Neuronal stem cell (in vitro differentiated cells): Measurements from ENCODE around the gene B4GALNT3.

Source experiments
- DNase-seq: peaks from one replicate; pipeline ENCODE4 v3.0.0-alpha.2; 2013; ENCODE audit warnings: low spot score
- H2AFZ ChIP-seq: one replicate; pipeline ENCODE4 v1.6.1; 2013; ENCODE audit warnings: mild to moderate bottlenecking, low read length, inconsistent platforms
- H2AK5ac ChIP-seq: 2 replicates; pipeline ENCODE4 v1.6.1; 2013; ENCODE audit warnings: low read depth, mild to moderate bottlenecking, inconsistent platforms, low read length, moderate library complexity, mixed read lengths
- H2BK120ac ChIP-seq: 2 replicates; pipeline ENCODE4 v1.6.1; 2013; ENCODE audit warnings: low read depth, mild to moderate bottlenecking, inconsistent platforms, low read length, moderate library complexity, mixed read lengths
- H2BK12ac ChIP-seq: one replicate; pipeline ENCODE4 v1.6.1; 2013; ENCODE audit warnings: low read length, inconsistent platforms
- H2BK15ac ChIP-seq: 2 replicates; pipeline ENCODE4 v1.6.1; 2013; ENCODE audit warnings: mild to moderate bottlenecking, low read length, inconsistent platforms, mixed read lengths
- H2BK5ac ChIP-seq: one replicate; pipeline ENCODE4 v1.6.1; 2013; ENCODE audit warnings: inconsistent platforms, mild to moderate bottlenecking, low read length, moderate library complexity
- H3K14ac ChIP-seq: one replicate; pipeline ENCODE4 v1.6.1; 2013; ENCODE audit warnings: low read length, inconsistent platforms
- H3K18ac ChIP-seq: 2 replicates; pipeline ENCODE4 v1.6.1; 2013; ENCODE audit warnings: low read length, inconsistent platforms
- H3K23ac ChIP-seq: 2 replicates; pipeline ENCODE4 v1.6.1; 2013; ENCODE audit warnings: low read depth, mild to moderate bottlenecking, mixed read lengths, low read length, inconsistent platforms; ENCODE audit not compliant: poor library complexity
- H3K27ac ChIP-seq: replicated peaks from 3 replicates; pipeline ENCODE4 v1.5.1; 2013; ENCODE audit warnings: low read length, inconsistent platforms
- H3K27me3 ChIP-seq, 3 experiments: 2 replicates each; pipeline ENCODE4 v1.6.1; 2013; ENCODE audit warnings: low read length in 3 of 3, mild to moderate bottlenecking in 2 of 3, inconsistent platforms in 1 of 3, low read depth in 1 of 3, mixed read lengths in 1 of 3, moderate library complexity in 1 of 3; ENCODE audit not compliant: control insufficient read depth in 3 of 3, insufficient read depth in 3 of 3
- H3K36me3 ChIP-seq, 2 donors: replicated peaks in 1 of 2; 2 replicates each; pipeline ENCODE4 v1.6.1; 2013; ENCODE audit warnings: low read length in 2 of 2; ENCODE audit not compliant: control insufficient read depth in 2 of 2, insufficient read depth in 2 of 2
- H3K4ac ChIP-seq: 2 replicates; pipeline ENCODE4 v1.6.1; 2013; ENCODE audit warnings: inconsistent platforms, mild to moderate bottlenecking, low read length, moderate library complexity
- H3K4me1 ChIP-seq, 2 donors: 1 replicate in 1 of 2; 2 replicates in 1 of 2; pipeline ENCODE4 v1.6.1; 2013; ENCODE audit warnings: low read length in 2 of 2, low read depth in 1 of 2; ENCODE audit not compliant: control insufficient read depth in 2 of 2, insufficient read depth in 1 of 2
- H3K4me2 ChIP-seq: one replicate; pipeline ENCODE4 v1.6.1; 2013; ENCODE audit warnings: mild to moderate bottlenecking, low read length, inconsistent platforms; ENCODE audit not compliant: insufficient read depth, poor library complexity, severe bottlenecking
- H3K4me3 ChIP-seq, 2 donors: 2 replicates each; pipeline ENCODE4 v1.5.1; 2013; ENCODE audit warnings: low read length in 2 of 2, mild to moderate bottlenecking in 2 of 2, inconsistent platforms in 1 of 2, moderate library complexity in 1 of 2
- H3K79me1 ChIP-seq: one replicate; pipeline ENCODE4 v1.6.1; 2013; ENCODE audit warnings: low read depth, mild to moderate bottlenecking, inconsistent platforms, low read length, moderate library complexity
- H3K9ac ChIP-seq: one replicate; pipeline ENCODE4 v1.6.1; 2013; ENCODE audit warnings: mild to moderate bottlenecking, low read depth, low read length, inconsistent platforms; ENCODE audit not compliant: poor library complexity
- H3K9me3 ChIP-seq, 2 donors: replicated peaks in 1 of 2; 2 replicates each; pipeline versions ENCODE3 to v1.6.1; 2013; ENCODE audit warnings: low read length in 2 of 2, mild to moderate bottlenecking in 2 of 2, inconsistent platforms in 1 of 2, low read depth in 1 of 2, mixed read lengths in 1 of 2, moderate library complexity in 1 of 2; ENCODE audit not compliant: control insufficient read depth in 2 of 2, insufficient read depth in 1 of 2
- H4K8ac ChIP-seq: one replicate; pipeline ENCODE4 v1.6.1; 2013; ENCODE audit warnings: low read depth, mild to moderate bottlenecking, inconsistent platforms, low read length, moderate library complexity
- H4K91ac ChIP-seq: one replicate; pipeline ENCODE4 v1.6.1; 2013; ENCODE audit warnings: low read length, low read depth, mild to moderate bottlenecking, inconsistent platforms; ENCODE audit not compliant: poor library complexity
- WGBS, 2 donors: extraction: QIAGEN DNeasy Blood & Tissue Kit; methylation state at CpG; one replicate each; pipeline ENCODE4 v1.1.7; 2013; ENCODE audit warnings: missing lambda C conversion rate in 2 of 2, mixed read lengths in 1 of 2; ENCODE audit not compliant: insufficient read length in 2 of 2, insufficient replicate concordance in 1 of 2; ENCODE audit errors: extremely low coverage in 2 of 2; 5-methylcytosine and 5-hydroxymethylcytosine counted together

Gene B4GALNT3

GRCh38 chr12:556498-556897 lies 96.8 kb downstream of the B4GALNT3 start:
- Histone ChIP-seq H3K4ac (no peak overlapping the region), H3K4me1 (no peaks in the 10 kb centered on the region), H3K14ac (no peak overlapping the region), H2AFZ (no peak overlapping the region), H2BK12ac (no peak overlapping the region), H3K9ac (no peak overlapping the region), H2BK120ac (no peak overlapping the region), H3K27ac (no peak overlapping the region), H3K36me3 (peaks cover 0 to 17% of the 10 kb centered on the region in 2 donors), H3K27me3 (peaks cover 0 to 3% (median 0%) of the 10 kb centered on the region in 3 experiments), H3K23ac (no peak overlapping the region), H3K9me3 (no peaks in the 10 kb centered on the region), H3K79me1 (no peaks in the 10 kb centered on the region), H4K8ac (no peak overlapping the region), H3K18ac (peak overlapping the region; percentile 19), H3K4me2 (no peak overlapping the region), H3K4me3 (no peak overlapping the region), H2AK5ac (no peak overlapping the region), H4K91ac (no peak overlapping the region), H2BK15ac (no peak overlapping the region), H2BK5ac (no peak overlapping the region)
- WGBS, 2 donors, result no CpG with 5 or more reads among the region's 20 CpGs
- no peak for DNase-seq

- Histone ChIP-seq H3K27ac (no peak overlapping the region), H3K4ac (no peak overlapping the region), H3K27me3 (peaks cover 0 to 10% (median 0%) of the 10 kb centered on the region in 3 experiments), H3K4me1 (no peaks in the 10 kb centered on the region), H2AFZ (no peak overlapping the region), H2BK12ac (no peak overlapping the region), H3K4me2 (no peak overlapping the region), H2BK120ac (no peak overlapping the region), H3K18ac (no peak overlapping the region), H3K23ac (peak overlapping the region; percentile 47), H2BK5ac (no peak overlapping the region), H3K79me1 (no peaks in the 10 kb centered on the region), H4K91ac (no peak overlapping the region), H3K14ac (no peak overlapping the region), H2BK15ac (no peak overlapping the region), H3K36me3 (peaks cover 0 to 10% of the 10 kb centered on the region in 2 donors), H3K9me3 (no peaks in the 10 kb centered on the region), H4K8ac (no peak overlapping the region), H2AK5ac (no peak overlapping the region), H3K4me3 (no peak overlapping the region), H3K9ac (no peak overlapping the region)
- no peak for DNase-seq
- no CpG with 5 or more reads among the region's 4 CpGs for whole genome bisulfite sequencing, 2 donors
Observed at GRCh38 chr12:558580-558979, 98.8 kb downstream of the B4GALNT3 start.

DNA sequence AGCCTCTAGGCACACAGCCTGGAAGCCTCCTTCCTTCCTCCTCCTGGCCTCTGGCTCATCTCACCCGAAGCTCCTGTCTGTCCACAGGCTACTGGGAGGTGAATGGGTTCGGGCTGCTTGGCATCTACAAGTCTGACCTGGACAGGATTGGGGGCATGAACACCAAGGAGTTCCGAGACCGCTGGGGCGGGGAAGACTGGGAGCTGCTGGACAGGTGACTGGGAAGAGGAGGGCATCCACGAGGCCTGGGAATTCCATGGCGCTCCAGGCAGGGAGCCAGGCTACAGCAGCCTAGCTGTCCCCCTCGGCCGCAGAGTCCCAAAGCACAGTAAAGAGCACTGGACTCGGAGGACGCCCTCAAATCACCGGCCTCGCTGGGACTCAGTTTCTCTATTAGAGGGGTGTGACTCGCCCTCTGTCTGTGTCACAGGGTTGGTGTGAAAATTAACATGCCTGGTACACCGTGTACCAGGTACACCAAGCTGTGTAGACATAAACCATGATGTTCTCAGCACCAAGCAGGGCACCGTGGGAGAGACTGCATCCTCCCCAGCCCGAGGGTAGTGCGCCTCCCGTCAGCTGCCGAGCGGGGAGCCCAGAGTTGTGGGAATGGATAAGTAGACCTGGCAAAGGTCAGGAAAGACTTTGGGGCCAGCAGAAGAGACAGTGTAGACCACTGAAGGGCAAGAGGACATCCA lies 99.6 kb downstream of the B4GALNT3 start:
- no peak overlapping the region for H2BK12ac ChIP-seq
- H3K4ac ChIP-seq, result no peak overlapping the region
- DNase-seq, result no peak
- no peak overlapping the region for H3K9ac ChIP-seq
- peaks cover 0 to 7% of the 10 kb centered on the region in 2 donors for H3K36me3 ChIP-seq
- no peak overlapping the region for H2BK15ac ChIP-seq
- H3K27me3 ChIP-seq, result peaks cover 0 to 10% (median 0%) of the 10 kb centered on the region in 3 experiments
- H3K18ac ChIP-seq, result no peak overlapping the region
- H4K8ac ChIP-seq, result no peak overlapping the region
- no peaks in the 10 kb centered on the region for H3K4me1 ChIP-seq
- no peak overlapping the region for H3K4me2 ChIP-seq
- no CpG with 5 or more reads among the region's 21 CpGs for WGBS, 2 donors
- no peaks in the 10 kb centered on the region for H3K9me3 ChIP-seq
- H2BK120ac ChIP-seq, result no peak overlapping the region
- H3K79me1 ChIP-seq, result no peaks in the 10 kb centered on the region
- no peak overlapping the region for H4K91ac ChIP-seq
- no peak overlapping the region for H3K27ac ChIP-seq
- no peak overlapping the region for H2BK5ac ChIP-seq
- no peak overlapping the region for H2AK5ac ChIP-seq
- no peak overlapping the region for H2AFZ ChIP-seq
- H3K4me3 ChIP-seq, result no peak overlapping the region
- no peak overlapping the region for H3K23ac ChIP-seq
- H3K14ac ChIP-seq, result no peak overlapping the region

DNA sequence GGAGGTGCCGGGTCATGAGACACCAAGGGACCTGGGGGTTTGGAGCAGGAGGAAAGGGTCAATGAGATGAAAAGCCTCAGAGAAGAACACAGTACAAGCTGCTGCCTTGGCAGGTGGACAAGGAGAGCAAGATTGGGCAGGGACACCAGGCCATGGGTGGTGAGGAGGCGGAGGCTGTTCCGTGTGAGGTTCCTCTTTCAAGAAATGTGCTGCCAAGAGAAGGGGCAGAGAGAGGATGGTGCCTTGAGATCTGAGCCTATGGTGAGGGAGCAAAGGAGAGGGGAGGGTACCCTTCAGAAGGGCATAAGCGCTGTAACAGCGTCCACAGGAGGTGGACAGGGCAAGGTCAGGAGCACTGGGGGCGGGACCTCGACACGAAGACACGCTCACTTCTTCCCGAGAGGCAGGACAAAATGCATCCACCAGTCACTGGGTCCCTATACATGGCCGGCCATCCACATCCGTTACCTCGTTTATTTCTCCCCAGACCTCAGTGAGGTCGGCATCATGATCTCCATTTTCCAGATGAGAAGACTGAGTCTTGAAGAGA lies 100.2 kb downstream of the B4GALNT3 start:
- H3K14ac ChIP-seq, result no peak overlapping the region
- H2AK5ac ChIP-seq, result no peak overlapping the region
- peak overlapping the region; percentile 63 for H3K9ac ChIP-seq
- no peak overlapping the region for H2BK120ac ChIP-seq
- H2AFZ ChIP-seq, result no peak overlapping the region
- peak overlapping the region; percentile 53 for H3K23ac ChIP-seq
- no CpG with 5 or more reads among the region's 14 CpGs for WGBS, 2 donors
- H4K91ac ChIP-seq, result no peak overlapping the region
- peaks cover 0 to 7% of the 10 kb centered on the region in 2 donors for H3K36me3 ChIP-seq
- no peak overlapping the region for H2BK5ac ChIP-seq
- H3K4ac ChIP-seq, result no peak overlapping the region
- H2BK15ac ChIP-seq, result no peak overlapping the region
- peak overlapping the region in 1 of 2 donors; percentile 4 for H3K4me3 ChIP-seq
- H3K79me1 ChIP-seq, result no peaks in the 10 kb centered on the region
- H3K27ac ChIP-seq, result no peak overlapping the region
- peak overlapping the region; percentile 19 for H3K18ac ChIP-seq
- no peak for DNase-seq
- no peaks in the 10 kb centered on the region for H3K9me3 ChIP-seq
- H4K8ac ChIP-seq, result no peak overlapping the region
- H2BK12ac ChIP-seq, result no peak overlapping the region
- H3K4me2 ChIP-seq, result no peak overlapping the region
- H3K27me3 ChIP-seq, result peaks cover 0 to 12% (median 0%) of the 10 kb centered on the region in 3 experiments
- H3K4me1 ChIP-seq, result peaks cover 0 to 6% of the 10 kb centered on the region in 2 donors
